Loucy (cell line): Measurements from ENCODE around the gene IFNLR1.

Experiments used
- EZH2phosphoT487 ChIP-seq: fragments of 200-600 bp; IDR thresholded peaks from 2 replicates; pipeline ENCODE4 v1.6.1; 2018; ENCODE audit warnings: antibody characterized with exemption, mild to moderate bottlenecking, moderate library complexity, borderline replicate concordance
- TF ChIP-seq, protein P1 (sequence below): fragments of 200-600 bp; sonication (generic); conservative IDR thresholded peaks from 2 replicates; pipeline ENCODE4 v1.5.1; 2014; ENCODE audit warnings: mild to moderate bottlenecking, antibody characterized with exemption, low read length

DNA sequence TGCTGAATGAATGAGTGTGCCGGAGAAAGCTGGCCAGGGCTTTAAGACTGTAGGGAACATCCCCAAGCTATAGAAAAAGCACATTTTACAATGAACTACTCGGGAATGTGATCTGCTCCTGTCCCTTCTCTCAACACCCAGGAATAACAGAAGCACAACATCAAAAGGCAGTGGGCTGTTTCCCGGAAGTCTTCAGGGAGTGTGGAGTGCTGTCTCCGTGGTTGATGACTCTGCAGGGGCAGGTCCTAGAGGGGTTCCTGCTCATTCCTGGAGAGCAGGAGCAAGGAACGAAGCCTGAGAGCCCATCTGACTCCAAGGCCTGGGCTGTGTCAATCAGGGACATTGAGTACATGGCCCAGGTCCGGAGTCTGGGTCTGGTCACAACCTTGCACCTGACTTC, 39.3 kb downstream of the IFNLR1 start:
- TF ChIP-seq, protein P1, sequence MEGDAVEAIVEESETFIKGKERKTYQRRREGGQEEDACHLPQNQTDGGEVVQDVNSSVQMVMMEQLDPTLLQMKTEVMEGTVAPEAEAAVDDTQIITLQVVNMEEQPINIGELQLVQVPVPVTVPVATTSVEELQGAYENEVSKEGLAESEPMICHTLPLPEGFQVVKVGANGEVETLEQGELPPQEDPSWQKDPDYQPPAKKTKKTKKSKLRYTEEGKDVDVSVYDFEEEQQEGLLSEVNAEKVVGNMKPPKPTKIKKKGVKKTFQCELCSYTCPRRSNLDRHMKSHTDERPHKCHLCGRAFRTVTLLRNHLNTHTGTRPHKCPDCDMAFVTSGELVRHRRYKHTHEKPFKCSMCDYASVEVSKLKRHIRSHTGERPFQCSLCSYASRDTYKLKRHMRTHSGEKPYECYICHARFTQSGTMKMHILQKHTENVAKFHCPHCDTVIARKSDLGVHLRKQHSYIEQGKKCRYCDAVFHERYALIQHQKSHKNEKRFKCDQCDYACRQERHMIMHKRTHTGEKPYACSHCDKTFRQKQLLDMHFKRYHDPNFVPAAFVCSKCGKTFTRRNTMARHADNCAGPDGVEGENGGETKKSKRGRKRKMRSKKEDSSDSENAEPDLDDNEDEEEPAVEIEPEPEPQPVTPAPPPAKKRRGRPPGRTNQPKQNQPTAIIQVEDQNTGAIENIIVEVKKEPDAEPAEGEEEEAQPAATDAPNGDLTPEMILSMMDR: no peak
- no peak for TF ChIP-seq EZH2phosphoT487
